ENCODE results near the gene LGALS7.

- TF ChIP-seq MEF2D (CRISPR knock-in tag; IDR thresholded peaks at IDR 0.05) (no peak), CTCF (CRISPR knock-in tag; IDR thresholded peaks at IDR 0.05) (no peak), SMARCC2 (IDR thresholded peaks at IDR 0.05) (no peak), MAFK (conservative IDR thresholded peaks at IDR 0.05 in 1 of 2, IDR thresholded peaks at IDR 0.05 in 1 of 2; ENCODE audit: low read length in 2 of 2) (no peak), ARID4A (CRISPR knock-in tag; IDR thresholded peaks at IDR 0.05; ENCODE audit: borderline replicate concordance) (no peak), POLR2A (IDR thresholded peaks at IDR 0.05; ENCODE audit: insufficient read depth in 1 of 2, low read depth in 2 of 2, low read length in 2 of 2) (no peak), ZNF460 (CRISPR knock-in tag; IDR thresholded peaks at IDR 0.05; ENCODE audit: borderline replicate concordance) (no peak), ZNF558 (CRISPR knock-in tag; IDR thresholded peaks at IDR 0.05; ENCODE audit: borderline replicate concordance) (no peak), SMAD1 (CRISPR knock-in tag; IDR thresholded peaks at IDR 0.05; ENCODE audit: borderline replicate concordance, low read depth) (no peak), ZBTB38 (CRISPR knock-in tag; IDR thresholded peaks at IDR 0.05) (no peak), SAP130 (CRISPR knock-in tag; IDR thresholded peaks at IDR 0.05; ENCODE audit: low read depth) (no peak), REST (IDR thresholded peaks at IDR 0.05; ENCODE audit: borderline replicate concordance in 1 of 2, low read depth in 1 of 2, low read length in 2 of 2) (no peak), TAF1 (CRISPR knock-in tag; IDR thresholded peaks at IDR 0.05) (no peak), EP300 (IDR thresholded peaks at IDR 0.05; ENCODE audit: low read depth in 2 of 2, low read length in 2 of 2) (no peak), EP300 (CRISPR knock-in tag; IDR thresholded peaks at IDR 0.05; ENCODE audit: borderline replicate concordance) (no peak)
Measured at GRCh38 chr19:38726284-38726673, 47.0 kb downstream of the LGALS7 start.

Data from HepG2 (cell line).